RWPE2 (cell line): ENCODE measurements around the gene EEFSEC.

Experiments used
- ATAC-seq: fragments of 200-7000 bp; cut with Tn5 transposase; 3 replicates; pipeline ENCODE4 v1.9.1; 2021; ENCODE audit warnings: low read depth
- DNase-seq: peaks from one replicate; pipeline ENCODE4 v3.0.0-alpha.2; 2020; ENCODE audit warnings: low spot score
- H3K27ac ChIP-seq: fragments of 450-650 bp; 2 replicates; pipeline ENCODE4 v1.5.1; 2017; ENCODE audit warnings: mild to moderate bottlenecking; ENCODE audit not compliant: poor library complexity, severe bottlenecking
- H3K27me3 ChIP-seq: fragments of 250-450 bp; sonication (Bioruptor Pico); 2 replicates; pipeline ENCODE4 v1.5.1; 2021; ENCODE audit warnings: mild to moderate bottlenecking, moderate library complexity; ENCODE audit not compliant: insufficient read depth, poor library complexity, severe bottlenecking
- H3K36me3 ChIP-seq: fragments of 250-450 bp; sonication (Bioruptor Pico); 2 replicates; pipeline ENCODE4 v1.5.1; 2020; ENCODE audit warnings: low read depth, mild to moderate bottlenecking, moderate library complexity
- H3K4me1 ChIP-seq: fragments of 250-450 bp; sonication (Bioruptor Pico); 2 replicates; pipeline ENCODE4 v1.5.1; 2021; ENCODE audit warnings: mild to moderate bottlenecking, moderate library complexity; ENCODE audit not compliant: insufficient read depth, poor library complexity, severe bottlenecking
- H3K4me3 ChIP-seq: fragments of 250-450 bp; sonication (Bioruptor Pico); 2 replicates; pipeline ENCODE4 v1.5.1; 2021; ENCODE audit warnings: mild to moderate bottlenecking, moderate library complexity; ENCODE audit not compliant: severe bottlenecking
- H3K9me3 ChIP-seq: fragments of 250-450 bp; sonication (Bioruptor Pico); 2 replicates; pipeline ENCODE4 v1.5.1; 2021; ENCODE audit warnings: mild to moderate bottlenecking, moderate library complexity; ENCODE audit not compliant: severe bottlenecking
- CTCF ChIP-seq: fragments of 450-650 bp; IDR thresholded peaks from one replicate; pipeline ENCODE4 v1.5.1; 2017; ENCODE audit warnings: mild to moderate bottlenecking, moderate library complexity; ENCODE audit not compliant: poor library complexity, severe bottlenecking

EEFSEC gene

DNA sequence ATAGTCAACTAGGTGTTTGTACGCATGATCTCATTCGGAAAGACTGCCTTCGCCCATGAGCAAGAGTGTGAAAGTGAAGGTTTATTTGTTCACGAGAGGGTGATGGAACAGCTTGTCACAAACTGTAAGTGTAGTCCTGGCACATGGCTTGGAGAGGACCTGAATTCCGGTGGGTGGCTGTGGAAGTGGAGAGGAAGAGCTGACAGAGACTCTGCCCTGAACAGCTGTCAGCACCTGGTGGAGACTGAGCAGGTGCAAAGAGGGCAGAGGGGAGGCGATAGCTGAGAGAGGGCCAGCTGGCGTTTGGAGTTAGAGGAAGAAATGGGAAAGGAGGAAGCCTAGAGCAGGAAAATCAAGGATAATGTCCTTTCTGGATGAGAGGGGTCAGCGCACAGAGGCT, 155.7 kb downstream of the EEFSEC start:
- Histone ChIP-seq H3K27ac (no peak overlapping the region), H3K27me3 (no peaks in the 10 kb centered on the region), H3K4me3 (no peak overlapping the region), H3K36me3 (peaks cover 7% of the 10 kb centered on the region), H3K4me1 (no peaks in the 10 kb centered on the region), H3K9me3 (no peaks in the 10 kb centered on the region)
- DNase-seq (no peak), ATAC-seq (no peak)
- TF ChIP-seq CTCF, result no peak

GRCh38 chr3:128310286-128311058, 157.2 kb downstream of the EEFSEC start:
- no peaks in the 10 kb centered on the region for H3K4me1 ChIP-seq
- no peak for ATAC-seq

DNA sequence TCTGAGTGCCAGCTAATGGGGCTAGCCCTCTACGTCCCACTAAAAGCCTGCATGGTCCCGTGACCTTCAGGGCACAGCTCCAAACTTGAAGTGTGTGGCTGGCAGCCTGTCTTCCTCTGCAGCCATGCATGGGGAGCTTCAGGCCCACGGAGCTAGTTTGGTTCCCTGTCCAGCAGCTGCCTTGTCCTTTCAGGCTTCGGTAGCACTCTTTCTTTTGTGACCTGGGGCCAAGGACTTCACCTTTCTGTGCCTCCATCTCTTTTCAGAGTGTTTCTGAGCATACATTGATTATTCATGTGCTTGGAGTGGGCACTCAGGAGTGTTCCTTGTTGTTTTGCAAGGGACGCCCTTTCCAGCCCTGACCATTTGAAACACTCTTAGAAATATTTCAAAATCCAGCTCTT, 158.2 kb downstream of the EEFSEC start:
- Histone ChIP-seq H3K4me3 (no peak overlapping the region), H3K9me3 (no peaks in the 10 kb centered on the region), H3K27ac (no peak overlapping the region), H3K27me3 (no peaks in the 10 kb centered on the region), H3K4me1 (no peaks in the 10 kb centered on the region), H3K36me3 (no peaks in the 10 kb centered on the region)
- no peak for TF ChIP-seq CTCF
- DNase-seq (no peak), ATAC-seq (no peak)

More at GRCh38 chr3:128310286-128311058, 157.2 kb downstream of the EEFSEC start:
- Histone ChIP-seq H3K36me3 (peaks cover 3% of the 10 kb centered on the region), H3K27me3 (no peaks in the 10 kb centered on the region), H3K27ac (no peak overlapping the region), H3K4me3 (no peak overlapping the region), H3K9me3 (no peaks in the 10 kb centered on the region)
- no peak for DNase-seq
- no peak for TF ChIP-seq CTCF

DNA sequence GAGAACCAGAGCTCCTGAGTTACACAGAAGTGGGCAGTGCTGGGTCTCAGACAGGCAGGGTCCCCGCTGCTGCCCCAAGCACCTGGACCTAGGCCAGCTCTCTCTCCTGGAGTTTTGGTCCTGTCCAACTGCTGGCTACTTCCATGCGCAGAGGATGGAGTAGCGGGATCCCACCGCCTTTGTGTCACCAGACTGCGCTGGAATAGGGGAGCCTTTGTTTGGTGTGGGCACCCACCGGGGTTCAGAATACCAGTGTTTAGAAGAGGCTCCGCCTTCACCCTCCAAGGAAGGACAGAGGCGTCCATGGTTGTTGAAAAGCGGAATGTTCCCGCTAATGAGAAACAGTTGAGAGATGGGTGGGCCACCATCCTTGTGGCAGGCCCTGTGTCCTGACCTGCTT, 159.0 kb downstream of the EEFSEC start:
- TF ChIP-seq CTCF, result no peak
- no peaks in the 10 kb centered on the region for H3K9me3 ChIP-seq
- H3K4me1 ChIP-seq, result no peaks in the 10 kb centered on the region
- H3K36me3 ChIP-seq, result no peaks in the 10 kb centered on the region
- no peaks in the 10 kb centered on the region for H3K27me3 ChIP-seq
- ATAC-seq (no peak), DNase-seq (no peak)
- H3K27ac ChIP-seq, result no peak overlapping the region
- H3K4me3 ChIP-seq, result no peak overlapping the region

- Histone ChIP-seq H3K4me1 (no peaks in the 10 kb centered on the region), H3K27me3 (no peaks in the 10 kb centered on the region), H3K4me3 (no peak overlapping the region), H3K9me3 (no peaks in the 10 kb centered on the region), H3K36me3 (no peaks in the 10 kb centered on the region), H3K27ac (no peak overlapping the region)
- no peak for DNase-seq
- ATAC-seq, result no peak
- TF ChIP-seq CTCF, result no peak
These were observed 159.9 kb downstream of the EEFSEC start for GRCh38 chr3:128313071-128313725.
